MCF 10A (cell line): ENCODE measurements around the gene GDPD1. TPM values are rescaled to one million over a fixed set of nuclear protein-coding genes. Genes with fewer than 3 reads are reported as not detected.
A peak's percentile ranks its signal among the peaks of the same experiment; 100 is the strongest.

Experiments used
- Bru-seq: library from RNA; stranded (reverse); fragments of 400-500 nt; gene quantifications from one replicate; lab custom pipeline; 2021; lab: Mats Ljungman, UMichigan
- BruChase-seq, 2 experiments: library from RNA; stranded (reverse); fragments of 400-500 nt; gene quantifications; one replicate each; lab custom pipeline; 2021; lab: Mats Ljungman, UMichigan
- BruUV-seq: library from RNA; stranded (reverse); fragments of 400-500 nt; replicated peaks from 2 replicates; lab custom pipeline; 2021; lab: Mats Ljungman, UMichigan
- CTCF ChIA-PET: fragments of 300-600 bp; sonication (Branson Sonifier 250); formaldehyde crosslinking; extraction: SDS; loops from one replicate; lab custom pipeline; 2021; ENCODE audit warnings: antibody characterized with exemption, inconsistent platforms; lab: Yijun Ruan, JAX
- POLR2A ChIA-PET: fragments of 300-600, 350-650 bp; sonication (Branson Sonifier 250); formaldehyde crosslinking; extraction: SDS; loops from one replicate; lab custom pipeline; 2020; ENCODE audit warnings: antibody characterized with exemption, inconsistent platforms; lab: Yijun Ruan, JAX
- DNase-seq: peaks from one replicate; pipeline ENCODE4 v3.0.0-alpha.2; 2018; ENCODE audit not compliant: unreplicated experiment
- H3K27ac Mint-ChIP-seq: one replicate; pipeline ENCODE4 v1.8.0; 2022; ENCODE audit warnings: mild to moderate bottlenecking, low read depth, mixed read lengths; ENCODE audit not compliant: unreplicated experiment
- H3K27me3 Mint-ChIP-seq: one replicate; pipeline ENCODE4 v1.8.0; 2022; ENCODE audit warnings: mixed read lengths; ENCODE audit not compliant: insufficient read depth, unreplicated experiment
- H3K36me3 Mint-ChIP-seq: one replicate; pipeline ENCODE4 v1.8.0; 2022; ENCODE audit warnings: mild to moderate bottlenecking, moderate library complexity, mixed read lengths; ENCODE audit not compliant: insufficient read depth, unreplicated experiment
- H3K4me1 Mint-ChIP-seq: one replicate; pipeline ENCODE4 v1.8.0; 2022; ENCODE audit warnings: mixed read lengths; ENCODE audit not compliant: insufficient read depth, unreplicated experiment
- H3K4me3 Mint-ChIP-seq: one replicate; pipeline ENCODE4 v1.8.0; 2022; ENCODE audit warnings: mild to moderate bottlenecking, moderate library complexity, mixed read lengths; ENCODE audit not compliant: unreplicated experiment
- H3K9me3 Mint-ChIP-seq: one replicate; pipeline ENCODE4 v1.8.0; 2022; ENCODE audit warnings: mixed read lengths; ENCODE audit not compliant: unreplicated experiment
- intact Hi-C: fragments of 100-400 bp; cut with micrococcal nuclease; formaldehyde crosslinking; loops from 2 replicates; pipeline ENCODE4 v1.14.1; 2022
- long read RNA-seq: library from polyadenylated mRNA; stranded (forward); transcript quantifications from one replicate; pipeline ENCODE4 v2.0.0, GENCODE V29; 2022
- total RNA-seq: library from RNA; stranded (reverse); gene quantifications from 2 replicates; pipeline ENCODE4 v1.2.3, GENCODE V29; 2022
- TF ChIP-seq, protein P1 (sequence below): fragments of 200-600 bp; IDR thresholded peaks from one replicate; pipeline ENCODE4 v1.8.0; 2022; ENCODE audit warnings: antibody characterized with exemption, mild to moderate bottlenecking; ENCODE audit not compliant: unreplicated experiment

Gene GDPD1
- 2.2 and 2.9 TPM in 2 replicates for total RNA-seq
- percentile 39 among the genes with signal in this experiment for Bru-seq, nascent RNA
- percentile 36 among the genes with signal in this experiment for BruChase-seq, experiment 1, labeled RNA remaining after a 6-hour chase
- BruChase-seq, experiment 2, labeled RNA remaining after a 2-hour chase = percentile 35 among the genes with signal in this experiment
- long read RNA-seq, partial matches to known transcripts = 0 of 1 reads
- long read RNA-seq, other reads (novel, unspliced or antisense) = 1 of 1 reads

DNA sequence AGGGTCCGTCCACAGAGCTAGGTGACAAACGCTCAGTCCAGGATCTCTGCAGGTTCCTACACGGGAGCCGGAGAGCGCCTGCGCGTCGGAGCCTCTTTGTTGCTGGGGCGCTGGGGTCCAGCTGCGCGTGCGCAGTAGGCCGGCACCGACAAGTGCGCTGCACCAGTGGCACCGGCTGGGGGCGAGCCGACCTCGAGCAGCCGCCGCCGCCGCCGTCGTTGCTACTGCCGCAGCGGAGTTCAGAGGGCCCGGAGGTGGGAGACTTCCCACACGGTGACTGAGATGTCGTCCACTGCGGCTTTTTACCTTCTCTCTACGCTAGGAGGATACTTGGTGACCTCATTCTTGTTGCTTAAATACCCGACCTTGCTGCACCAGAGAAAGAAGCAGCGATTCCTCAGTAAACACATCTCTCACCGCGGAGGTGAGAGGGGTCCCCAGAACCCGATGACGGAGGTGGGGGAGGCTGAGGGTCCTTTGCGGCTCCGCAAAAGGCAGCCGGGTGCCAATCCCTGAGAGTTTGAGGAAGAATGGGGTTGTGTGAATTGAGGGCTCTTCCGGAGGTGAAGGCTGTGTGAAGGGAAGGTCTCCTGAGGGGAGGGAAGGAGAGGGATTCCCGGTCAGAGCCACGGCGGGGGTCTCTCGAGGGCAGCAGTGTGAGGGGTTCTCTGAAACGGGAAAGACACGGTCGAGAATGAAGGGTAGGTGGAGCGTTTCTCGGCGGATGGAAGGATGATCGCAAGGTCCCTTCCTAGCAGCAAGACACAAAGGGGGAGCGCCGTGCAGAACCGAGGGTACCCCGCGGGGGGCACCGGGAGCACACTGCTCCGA lies at the start of gene GDPD1:
TSS of gene GDPD1 (plus strand) at position 184 of the 831 bp plus-strand sequence. CDS start at position 283, 99 bp downstream.
- ChIA-PET CTCF (interaction anchor here (0.5 to 1.0 kb wide), 14 partner anchors 8 to 508 kb away, joined by 3 to 6 read pairs (median 3); no protein-coding TSS in a partner anchor), POLR2A (interaction anchor here (0.6 to 3.1 kb wide), 16 partner anchors 10 to 1371 kb away, joined by 3 to 26 read pairs (median 3); partner anchors contain the start of genes CLTC, PRR11, SKA2 and SMG8)
- intact Hi-C loops = loop anchor here (2.0 to 5.0 kb wide), 3 partner anchors 63 to 220 kb away; partner anchors contain the start of genes PRR11 and SKA2
- H3K27ac Mint-ChIP-seq = peak within 1 kb of the TSS; percentile 52
- DNase-seq = peak; percentile 91
- peaks cover 5% of the 10 kb centered on the region for H3K4me1 Mint-ChIP-seq
- TF ChIP-seq, protein P1, sequence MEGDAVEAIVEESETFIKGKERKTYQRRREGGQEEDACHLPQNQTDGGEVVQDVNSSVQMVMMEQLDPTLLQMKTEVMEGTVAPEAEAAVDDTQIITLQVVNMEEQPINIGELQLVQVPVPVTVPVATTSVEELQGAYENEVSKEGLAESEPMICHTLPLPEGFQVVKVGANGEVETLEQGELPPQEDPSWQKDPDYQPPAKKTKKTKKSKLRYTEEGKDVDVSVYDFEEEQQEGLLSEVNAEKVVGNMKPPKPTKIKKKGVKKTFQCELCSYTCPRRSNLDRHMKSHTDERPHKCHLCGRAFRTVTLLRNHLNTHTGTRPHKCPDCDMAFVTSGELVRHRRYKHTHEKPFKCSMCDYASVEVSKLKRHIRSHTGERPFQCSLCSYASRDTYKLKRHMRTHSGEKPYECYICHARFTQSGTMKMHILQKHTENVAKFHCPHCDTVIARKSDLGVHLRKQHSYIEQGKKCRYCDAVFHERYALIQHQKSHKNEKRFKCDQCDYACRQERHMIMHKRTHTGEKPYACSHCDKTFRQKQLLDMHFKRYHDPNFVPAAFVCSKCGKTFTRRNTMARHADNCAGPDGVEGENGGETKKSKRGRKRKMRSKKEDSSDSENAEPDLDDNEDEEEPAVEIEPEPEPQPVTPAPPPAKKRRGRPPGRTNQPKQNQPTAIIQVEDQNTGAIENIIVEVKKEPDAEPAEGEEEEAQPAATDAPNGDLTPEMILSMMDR = peak; percentile 61
- H3K4me3 Mint-ChIP-seq = peak within 1 kb of the TSS; percentile 94
- H3K36me3 Mint-ChIP-seq = no peaks in the 10 kb centered on the region
- H3K9me3 Mint-ChIP-seq = no peaks in the 10 kb centered on the region
- no TSS peak for BruUV-seq
- no peaks in the 10 kb centered on the region for H3K27me3 Mint-ChIP-seq

DNA sequence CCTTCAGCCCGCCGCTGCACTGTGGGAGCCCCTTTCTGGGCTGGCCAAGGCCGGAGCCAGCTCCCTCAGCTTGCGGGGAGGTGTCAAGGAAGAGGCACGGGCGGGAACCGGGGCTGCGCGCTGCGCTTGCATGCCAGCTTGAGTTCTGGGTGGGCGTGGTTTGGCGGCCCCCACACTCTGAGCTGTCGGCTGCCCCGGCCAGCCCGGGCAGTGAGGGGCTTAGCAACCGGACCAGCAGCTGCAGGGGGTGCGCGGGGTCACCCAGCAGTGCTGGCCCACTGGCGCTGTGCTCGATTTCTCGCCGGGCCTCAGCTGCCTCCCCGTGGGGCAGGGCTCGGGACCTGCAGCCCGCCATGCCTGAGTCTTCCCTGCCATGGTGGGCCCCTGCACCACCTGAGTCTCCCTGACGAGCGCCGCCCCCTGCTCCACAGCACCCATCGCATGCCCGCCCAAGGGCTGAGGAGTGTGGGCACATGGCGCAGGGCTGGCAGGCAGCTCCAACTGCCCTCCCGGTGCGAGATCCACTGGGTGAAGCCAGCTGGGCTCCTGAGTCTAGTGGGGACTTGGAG lies 47.8 kb upstream of the GDPD1 start:
- intact Hi-C loops = no loop called here
- H3K27me3 Mint-ChIP-seq = no peaks in the 10 kb centered on the region
- POLR2A ChIA-PET = no interaction called here
- TF ChIP-seq, protein P1 = no peak
- H3K9me3 Mint-ChIP-seq = no peaks in the 10 kb centered on the region
- DNase-seq = no peak
- no TSS peak for BruUV-seq
- no peak overlapping the region for H3K4me3 Mint-ChIP-seq
- peaks cover 10% of the 10 kb centered on the region for H3K4me1 Mint-ChIP-seq
- H3K27ac Mint-ChIP-seq = no peak overlapping the region
- H3K36me3 Mint-ChIP-seq = peaks cover 20% of the 10 kb centered on the region
- CTCF ChIA-PET = interaction anchor here (0.6 kb wide), 1 partner anchor 387 kb away, joined by 3 read pairs; no protein-coding TSS in a partner anchor

DNA sequence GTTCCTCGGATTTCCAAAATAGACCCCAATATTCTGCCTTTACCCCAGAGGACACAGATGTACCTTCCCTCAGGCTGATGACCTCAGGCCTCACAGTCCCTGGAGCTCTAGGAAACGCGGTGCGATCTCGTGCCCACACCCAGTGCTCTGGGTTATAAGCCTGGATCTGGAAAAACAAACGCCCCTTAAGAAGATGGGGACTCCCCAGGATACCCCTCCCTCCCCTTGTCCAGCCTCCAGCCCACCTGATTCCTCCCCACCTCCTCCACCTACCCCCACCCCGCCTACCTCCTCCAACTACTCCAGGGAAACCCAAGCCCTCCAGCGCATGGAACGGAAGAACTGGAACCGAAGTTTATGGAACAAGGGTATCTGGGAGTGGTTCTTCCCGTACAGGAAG lies 45.6 kb upstream of the GDPD1 start:
- peaks cover 7% of the 10 kb centered on the region for H3K4me1 Mint-ChIP-seq
- H3K27ac Mint-ChIP-seq = no peak overlapping the region
- no peak for DNase-seq
- no peak overlapping the region for H3K4me3 Mint-ChIP-seq
- TF ChIP-seq, protein P1 = no peak
- ChIA-PET POLR2A (interaction anchor here (0.6 to 1.6 kb wide), 3 partner anchors 8 to 187 kb away, joined by 3 to 4 read pairs (median 4); no protein-coding TSS in a partner anchor), CTCF (no interaction called here)
- H3K9me3 Mint-ChIP-seq = no peaks in the 10 kb centered on the region
- peaks cover 20% of the 10 kb centered on the region for H3K36me3 Mint-ChIP-seq
- no TSS peak for BruUV-seq
- no peaks in the 10 kb centered on the region for H3K27me3 Mint-ChIP-seq
- intact Hi-C loops = no loop called here
